ENCODE results near the gene BRD3. TPM values are rescaled to one million over a fixed set of nuclear protein-coding genes. Genes with fewer than 3 reads are reported as not detected.

The BRD3 gene
- total RNA-seq, 1 donor from 2014 or later = 38.4 TPM

DNA sequence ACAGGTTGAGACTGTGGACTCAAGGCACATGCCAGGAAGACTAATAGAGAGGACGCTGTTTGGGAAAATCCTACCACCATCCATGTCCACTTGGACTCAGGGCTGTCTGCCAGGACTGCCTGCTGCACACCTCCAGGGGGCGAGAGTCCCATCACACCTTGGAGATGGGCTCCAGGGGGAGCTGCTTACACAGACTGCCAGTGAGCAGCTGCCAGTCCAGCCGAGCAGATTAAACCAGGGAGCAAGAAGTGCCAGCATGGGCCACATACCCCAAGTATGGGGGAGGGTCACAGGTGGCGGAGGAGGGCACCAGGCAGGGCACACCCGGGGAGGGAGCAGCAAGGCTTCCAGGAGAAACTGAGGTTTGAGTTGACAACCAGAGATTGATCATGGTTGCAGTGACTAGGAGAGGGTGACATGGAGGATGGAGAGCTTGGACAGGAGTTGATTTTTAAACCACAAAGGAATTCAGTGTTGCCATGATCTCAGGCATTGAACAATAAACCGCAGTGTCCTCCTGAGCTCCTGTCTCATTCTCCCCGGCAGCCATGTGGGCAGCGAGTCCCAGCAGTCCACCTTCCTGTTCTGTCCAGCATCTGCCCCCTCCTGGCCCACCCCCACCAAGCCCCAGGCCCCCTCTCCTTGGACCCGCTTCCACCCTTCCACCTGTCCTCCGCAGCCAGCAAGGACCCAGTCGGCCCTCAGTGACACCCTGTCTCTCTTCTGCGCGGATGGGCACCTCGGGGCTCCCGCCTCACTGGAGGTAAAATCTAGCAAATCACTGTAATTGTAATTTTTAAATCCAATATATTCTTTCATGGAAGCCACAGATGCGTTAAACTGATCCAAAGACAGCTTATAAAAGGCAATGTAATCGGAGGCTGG, 72.6 kb downstream of the BRD3 start:
- no peak overlapping the region for H3K4me3 ChIP-seq
- no peaks in the 10 kb centered on the region for H3K27me3 ChIP-seq
- DNase-seq (peak; percentile 54), ATAC-seq (no peak)
- intact Hi-C loops (cut with DNase I) = loop anchor here (5.0 kb wide), 1 partner anchor 213 kb away; no protein-coding TSS in a partner anchor
- peaks cover 23% of the 10 kb centered on the region for H3K4me1 ChIP-seq
- no peaks in the 10 kb centered on the region for H3K9me3 ChIP-seq
- H3K36me3 ChIP-seq = no peaks in the 10 kb centered on the region
- H3K27ac ChIP-seq = no peak overlapping the region
- TF ChIP-seq CTCF (IDR thresholded peaks at IDR 0.05) = no peak

DNA sequence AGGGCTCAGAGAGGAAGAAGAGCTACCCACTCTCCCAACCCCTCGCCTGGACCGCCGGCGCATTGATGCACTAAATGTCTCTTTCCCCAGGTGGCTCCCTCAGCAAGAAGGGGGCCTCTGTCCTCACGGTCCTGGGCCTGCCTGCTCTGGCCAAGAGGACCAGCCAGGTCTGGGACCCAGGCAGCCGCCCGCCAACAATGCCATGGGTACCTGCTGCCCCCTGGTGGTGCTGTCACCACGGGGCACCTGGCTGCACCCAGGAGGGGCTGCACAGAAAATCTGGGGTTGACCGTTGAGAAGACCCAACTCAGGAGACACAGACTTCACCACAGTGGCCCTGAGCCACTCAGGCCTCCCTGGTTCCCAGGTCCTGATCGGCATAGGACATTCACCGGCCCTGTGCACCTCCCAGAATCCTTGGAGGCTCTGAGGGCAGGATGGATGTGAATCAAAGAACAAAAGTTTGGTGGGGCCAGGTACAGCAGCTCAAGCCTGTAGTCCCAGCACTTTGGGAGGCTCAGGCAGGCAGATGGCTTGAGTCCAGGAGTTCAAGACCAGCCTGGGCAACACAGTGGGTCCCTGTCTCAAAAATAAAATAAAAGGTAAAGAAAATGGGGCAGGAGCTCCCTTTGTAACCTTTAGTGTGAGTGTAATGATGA, 73.3 kb downstream of the BRD3 start:
- peak; percentile 77 for ATAC-seq
- no peak overlapping the region for H3K27ac ChIP-seq
- H3K4me3 ChIP-seq = no peak overlapping the region
- no peaks in the 10 kb centered on the region for H3K36me3 ChIP-seq
- peak; percentile 91 for DNase-seq
- H3K9me3 ChIP-seq = no peaks in the 10 kb centered on the region
- intact Hi-C loops (cut with DNase I) = loop anchor here (5.0 kb wide), 1 partner anchor 212 kb away; no protein-coding TSS in a partner anchor
- peak; percentile 99 for TF ChIP-seq CTCF (IDR thresholded peaks at IDR 0.05)
- peaks cover 26% of the 10 kb centered on the region for H3K4me1 ChIP-seq
- no peaks in the 10 kb centered on the region for H3K27me3 ChIP-seq

DNA sequence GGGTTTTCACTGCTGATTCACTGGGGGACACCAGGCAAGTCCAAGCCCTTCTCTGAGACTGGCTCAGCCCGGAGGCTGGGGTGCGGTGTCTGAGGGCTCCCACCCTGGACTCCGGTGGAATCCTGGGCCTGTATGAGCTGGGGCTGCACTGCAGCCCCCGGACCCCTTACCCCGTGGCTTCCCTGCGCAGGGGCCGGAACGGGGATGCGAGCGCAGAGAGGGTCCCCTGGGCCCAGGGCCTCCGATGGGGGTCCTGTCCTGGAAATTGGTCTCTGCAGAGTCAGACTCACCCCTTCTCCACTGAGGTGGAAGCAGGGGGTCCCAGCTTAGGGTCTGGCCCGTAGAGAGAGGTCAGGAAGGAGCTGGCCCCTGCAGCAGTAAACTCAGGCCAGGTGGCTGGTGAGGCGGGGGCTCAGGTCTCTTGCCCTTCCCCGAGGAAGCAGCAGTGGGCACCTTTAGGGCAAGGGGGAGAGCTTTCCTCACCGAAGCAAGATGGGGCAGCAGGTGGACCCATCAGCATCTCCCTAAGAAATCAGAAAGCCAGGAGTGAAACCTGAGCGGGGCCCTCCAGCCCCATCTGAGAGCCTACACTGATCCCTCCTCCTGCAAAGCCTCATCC, 74.1 kb downstream of the BRD3 start:
- no peak for DNase-seq
- intact Hi-C loops (cut with DNase I) = no loop called here
- no peak for TF ChIP-seq CTCF (IDR thresholded peaks at IDR 0.05)

GRCh38 chr9:133992780-133993634, 74.8 kb downstream of the BRD3 start:
- peak overlapping the region; percentile 77 for H3K4me3 ChIP-seq
- H3K9me3 ChIP-seq = no peaks in the 10 kb centered on the region
- peak; percentile 84 for ATAC-seq
- H3K4me1 ChIP-seq = peaks cover 26% of the 10 kb centered on the region
- TF ChIP-seq CTCF (IDR thresholded peaks at IDR 0.05) = peak; percentile 44
- peak overlapping the region; percentile 93 for H3K27ac ChIP-seq
- intact Hi-C loops (cut with DNase I) = no loop called here
- H3K27me3 ChIP-seq = no peaks in the 10 kb centered on the region
- peak; percentile 91 for DNase-seq
- no peaks in the 10 kb centered on the region for H3K36me3 ChIP-seq

More for the DNA sequence above, 74.1 kb downstream of the BRD3 start:
- no peaks in the 10 kb centered on the region for H3K27me3 ChIP-seq
- H3K27ac ChIP-seq = no peak overlapping the region
- peaks cover 26% of the 10 kb centered on the region for H3K4me1 ChIP-seq
- H3K4me3 ChIP-seq = peak overlapping the region; percentile 77
- no peaks in the 10 kb centered on the region for H3K36me3 ChIP-seq
- ATAC-seq = no peak
- no peaks in the 10 kb centered on the region for H3K9me3 ChIP-seq
